HEK293T (cell line): ENCODE measurements around the gene ULK1.

ENCODE experiments used
- BHLHE40 ChIP-seq: fragments of 450-650 bp; IDR thresholded peaks from 2 replicates; pipeline ENCODE4 v1.6.1; 2016; ENCODE audit warnings: mild to moderate bottlenecking, moderate library complexity, borderline replicate concordance
- FOXK2 ChIP-seq: fragments of 450-650 bp; IDR thresholded peaks from 2 replicates; pipeline ENCODE4 v1.6.1; 2016; ENCODE audit warnings: mild to moderate bottlenecking
- FOXM1 ChIP-seq: fragments of 450-650 bp; IDR thresholded peaks from 2 replicates; pipeline ENCODE4 v1.6.1; 2017; ENCODE audit warnings: mild to moderate bottlenecking, borderline replicate concordance
- HDGF ChIP-seq: fragments of 450-650 bp; IDR thresholded peaks from 2 replicates; pipeline ENCODE4 v1.6.1; 2017; ENCODE audit warnings: antibody characterized with exemption, borderline replicate concordance
- L3MBTL2 ChIP-seq: fragments of 450-650 bp; conservative IDR thresholded peaks from 2 replicates; pipeline ENCODE4 v1.6.1; 2016; ENCODE audit warnings: mild to moderate bottlenecking
- NFRKB ChIP-seq: fragments of 450-650 bp; IDR thresholded peaks from 2 replicates; pipeline ENCODE4 v1.6.1; 2016; ENCODE audit warnings: mild to moderate bottlenecking, moderate library complexity
- SP1 ChIP-seq: fragments of 450-650 bp; IDR thresholded peaks from 2 replicates; pipeline ENCODE4 v1.6.1; 2017
- TARDBP ChIP-seq: fragments of 450-650 bp; IDR thresholded peaks from 2 replicates; pipeline ENCODE4 v1.6.1; 2016
- ZNF384 ChIP-seq: fragments of 450-650 bp; IDR thresholded peaks from 2 replicates; pipeline ENCODE4 v1.6.1; 2016
- TF ChIP-seq, protein P1 (sequence below): fragments of 450-650 bp; IDR thresholded peaks from 2 replicates; pipeline ENCODE4 v1.6.1; 2016

GRCh38 chr12:131864469-131864868 lies 30.0 kb upstream of the ULK1 start:
- TF ChIP-seq FOXK2 = no peak
- no peak for TF ChIP-seq L3MBTL2
- TF ChIP-seq BHLHE40 = no peak
- no peak for TF ChIP-seq TARDBP
- TF ChIP-seq SP1 = no peak
- TF ChIP-seq HDGF = no peak
- TF ChIP-seq, protein P1, sequence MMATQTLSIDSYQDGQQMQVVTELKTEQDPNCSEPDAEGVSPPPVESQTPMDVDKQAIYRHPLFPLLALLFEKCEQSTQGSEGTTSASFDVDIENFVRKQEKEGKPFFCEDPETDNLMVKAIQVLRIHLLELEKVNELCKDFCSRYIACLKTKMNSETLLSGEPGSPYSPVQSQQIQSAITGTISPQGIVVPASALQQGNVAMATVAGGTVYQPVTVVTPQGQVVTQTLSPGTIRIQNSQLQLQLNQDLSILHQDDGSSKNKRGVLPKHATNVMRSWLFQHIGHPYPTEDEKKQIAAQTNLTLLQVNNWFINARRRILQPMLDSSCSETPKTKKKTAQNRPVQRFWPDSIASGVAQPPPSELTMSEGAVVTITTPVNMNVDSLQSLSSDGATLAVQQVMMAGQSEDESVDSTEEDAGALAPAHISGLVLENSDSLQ = no peak
- no peak for TF ChIP-seq FOXM1
- TF ChIP-seq ZNF384 = no peak
- no peak for TF ChIP-seq NFRKB
